DMS153 treated with DMSO at 0.1 percent for 48 hours (cell line): ENCODE data around the gene TMEM8B.

Experiments used
- DNase-seq: peaks from one replicate; lab custom pipeline; 2025; ENCODE audit not compliant: unreplicated experiment; lab: John Stamatoyannopoulos, UW

TMEM8B gene

DNA sequence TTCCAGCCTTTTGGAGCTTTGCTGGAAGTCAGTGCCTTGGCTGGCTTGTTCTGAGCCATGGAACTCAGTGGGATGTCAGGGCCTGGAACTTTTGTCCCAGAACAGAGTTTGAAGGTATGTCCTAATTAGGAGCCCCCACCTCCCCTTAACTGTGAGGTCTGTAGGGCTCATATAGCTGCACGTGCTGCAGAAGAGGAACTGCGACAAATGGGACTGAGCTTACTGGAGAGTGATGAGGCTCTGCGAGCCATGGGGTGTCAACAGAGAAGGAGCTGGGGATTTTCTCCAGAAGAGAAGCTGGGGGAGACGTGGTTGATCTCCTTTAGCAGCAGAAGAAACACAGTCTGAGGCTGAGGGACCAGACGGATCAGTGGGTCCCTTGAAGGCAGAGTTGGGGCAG is 10.9 kb downstream of the TMEM8B start:
- DNase-seq, result no peak

DNA sequence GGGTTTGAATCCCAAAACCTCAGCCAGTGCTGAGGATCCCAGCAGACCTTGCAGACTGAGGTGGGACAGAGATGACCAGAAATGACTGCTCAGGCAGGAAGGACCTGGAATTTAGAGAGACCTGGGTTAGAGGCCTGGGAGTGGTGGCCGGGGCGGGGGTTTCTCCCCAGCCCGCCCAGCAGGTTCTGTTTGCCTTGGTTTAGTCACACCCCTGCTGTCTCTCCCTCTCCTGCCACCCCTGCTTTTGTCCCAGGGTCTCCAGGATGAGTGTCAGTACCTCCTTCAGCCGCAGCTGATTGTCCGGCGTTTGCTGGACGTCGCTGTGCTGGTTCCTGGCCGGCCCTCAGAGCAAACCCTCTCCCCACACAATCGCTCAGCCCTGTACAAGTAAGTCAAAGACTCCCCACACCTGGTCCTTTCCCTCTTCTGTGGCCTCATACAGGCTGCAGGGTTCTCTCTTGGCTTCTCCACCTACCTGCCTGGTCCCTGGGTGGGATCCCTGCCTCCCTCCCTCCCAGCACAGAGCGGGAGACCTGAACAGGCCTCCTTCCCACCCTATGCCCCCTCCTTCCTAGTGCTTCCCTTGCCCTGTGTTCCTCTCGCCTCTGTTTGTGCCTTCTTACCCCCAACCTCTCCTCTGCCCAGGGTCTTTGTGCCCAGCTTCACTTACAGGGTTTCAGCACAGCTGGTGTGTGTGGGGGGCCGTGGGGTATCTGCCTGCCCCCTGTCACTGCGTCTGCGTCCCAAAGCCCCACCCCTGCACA is 12.0 kb downstream of the TMEM8B start:
- DNase-seq, result no peak

DNA sequence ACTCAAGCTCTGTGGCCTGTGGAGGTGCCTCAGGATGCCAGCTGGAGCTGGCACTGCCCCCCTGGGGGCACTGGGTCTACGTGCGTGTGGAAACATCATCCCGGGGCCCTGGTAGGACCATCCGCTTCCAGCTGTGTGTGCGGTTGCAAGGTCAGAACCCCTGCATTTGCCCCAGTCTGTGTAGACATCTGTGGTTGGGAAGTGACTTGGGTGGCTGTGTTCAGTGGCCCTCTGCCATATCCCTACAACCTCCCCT is 12.5 kb downstream of the TMEM8B start:
- DNase-seq, result no peak

- DNase-seq, result no peak
Measured at GRCh38 chr9:35842020-35842745, 13.2 kb downstream of the TMEM8B start.

DNA sequence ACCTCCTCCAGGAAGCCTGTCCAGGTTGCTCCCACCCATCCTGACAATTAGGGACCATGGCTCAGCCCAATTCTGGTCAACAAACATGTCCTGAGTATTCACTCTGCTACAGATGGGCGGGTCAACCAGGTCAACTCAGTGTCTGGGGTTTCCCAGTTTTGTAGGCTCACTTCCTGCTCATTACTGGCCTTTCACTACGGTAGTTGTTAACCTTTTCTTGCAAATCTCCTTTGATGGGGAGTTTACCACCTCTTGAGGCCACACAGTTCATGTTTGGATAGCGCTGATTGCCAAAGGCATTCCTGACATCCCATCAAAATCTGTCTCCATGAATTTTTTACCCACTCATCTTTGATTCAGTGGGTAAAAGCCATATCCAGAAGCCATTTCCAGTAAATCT is 13.8 kb downstream of the TMEM8B start:
- no peak for DNase-seq

DNA sequence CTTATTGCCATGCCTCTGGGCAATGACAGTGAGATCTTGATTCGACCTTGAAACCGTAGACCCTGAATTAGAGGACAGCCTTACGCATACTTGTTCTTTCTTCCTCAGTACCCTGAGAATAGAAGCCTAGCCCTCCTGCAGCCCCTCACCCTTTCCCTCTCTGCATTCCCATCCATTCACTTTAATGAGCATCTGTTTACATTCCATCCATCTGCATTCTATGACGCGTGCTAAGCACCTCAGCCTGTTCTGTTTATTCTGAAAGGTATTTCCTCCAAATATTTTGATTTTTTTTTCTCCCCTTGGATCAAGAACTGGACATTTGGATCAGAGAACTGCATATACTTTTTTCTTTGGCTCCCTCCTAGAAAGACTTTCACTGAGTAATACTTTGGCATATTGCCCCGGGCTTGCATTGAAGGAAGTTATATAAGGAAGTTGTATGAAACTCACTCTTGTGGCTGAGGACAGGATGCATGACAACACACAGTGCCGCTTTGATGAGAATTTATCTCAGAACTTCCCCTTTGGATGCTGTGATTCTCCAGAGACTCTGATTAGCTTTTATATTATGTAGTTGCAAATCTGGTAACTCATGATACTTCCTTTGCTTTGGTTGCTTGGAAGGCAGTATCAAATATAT is 15.7 kb downstream of the TMEM8B start:
- DNase-seq, result no peak

DNA sequence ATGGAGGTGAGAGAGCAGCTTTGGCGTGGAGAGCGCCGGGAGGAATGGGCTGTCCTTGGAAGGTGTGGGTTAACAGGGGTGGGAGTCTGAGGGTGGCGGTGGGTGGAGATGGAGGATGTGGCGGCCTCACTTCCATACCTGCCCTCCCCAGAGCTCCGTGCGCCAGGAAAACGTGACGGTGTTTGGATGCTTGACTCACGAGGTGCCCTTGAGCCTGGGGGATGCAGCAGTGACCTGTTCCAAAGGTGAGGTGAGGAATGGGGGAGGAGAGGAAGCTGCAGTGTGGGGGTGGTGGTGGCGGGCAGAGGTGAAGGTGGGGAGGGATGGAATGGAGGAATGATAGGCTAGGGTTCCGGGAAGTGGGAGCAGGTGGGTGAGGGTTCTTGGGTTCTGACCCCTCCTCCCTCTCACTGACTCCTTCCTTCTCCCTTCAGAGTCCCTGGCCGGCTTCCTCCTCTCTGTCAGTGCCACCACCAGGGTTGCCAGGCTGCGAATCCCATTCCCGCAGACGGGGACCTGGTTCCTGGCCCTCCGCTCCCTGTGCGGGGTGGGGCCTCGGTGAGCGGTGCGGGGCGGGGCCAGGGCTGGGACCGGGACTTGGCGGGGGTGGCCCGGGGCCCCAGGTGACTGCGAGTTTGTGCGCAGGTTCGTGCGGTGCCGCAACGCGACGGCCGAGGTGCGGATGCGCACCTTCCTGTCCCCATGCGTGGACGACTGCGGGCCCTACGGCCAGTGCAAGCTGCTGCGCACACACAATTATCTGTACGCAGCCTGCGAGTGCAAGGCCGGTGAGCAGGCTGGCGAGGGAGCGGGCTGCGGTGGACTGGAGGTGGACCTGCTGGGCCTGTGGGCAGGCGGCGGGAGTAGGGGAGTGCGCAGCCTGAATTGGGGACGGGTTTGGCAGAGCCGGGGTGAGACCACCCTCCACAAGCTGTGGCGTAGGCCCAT is 17.1 kb downstream of the TMEM8B start:
- DNase-seq, result no peak

- DNase-seq, result no peak
Measured at GRCh38 chr9:35847792-35848572, 19.0 kb downstream of the TMEM8B start.

DNA sequence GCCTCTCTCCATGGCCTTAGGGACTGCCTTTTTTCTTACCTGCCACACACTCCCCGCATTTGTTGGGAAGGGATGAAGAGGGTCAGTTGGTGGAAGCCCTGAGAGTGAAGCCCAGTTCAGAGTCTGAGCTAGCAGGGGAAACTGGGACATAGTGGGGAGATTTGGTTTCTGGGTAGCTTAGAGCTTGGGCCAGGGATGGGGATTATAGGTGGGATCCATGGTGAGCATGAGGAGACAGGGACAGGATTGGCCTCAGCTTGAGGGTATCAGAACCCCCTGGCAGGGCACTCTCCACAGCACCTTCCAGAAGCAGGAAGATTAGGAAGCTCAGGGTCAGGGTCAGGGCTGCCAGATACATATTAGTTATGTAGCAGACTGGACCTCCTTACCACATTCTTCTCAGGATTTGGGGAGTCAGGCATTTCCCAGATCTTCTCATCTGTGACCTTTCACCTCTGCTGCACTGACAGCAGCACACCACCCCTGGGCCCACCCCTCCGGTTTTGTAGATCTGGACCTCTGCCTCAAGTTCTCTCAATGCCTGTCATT is 23.3 kb downstream of the TMEM8B start:
- DNase-seq, result no peak

DNA sequence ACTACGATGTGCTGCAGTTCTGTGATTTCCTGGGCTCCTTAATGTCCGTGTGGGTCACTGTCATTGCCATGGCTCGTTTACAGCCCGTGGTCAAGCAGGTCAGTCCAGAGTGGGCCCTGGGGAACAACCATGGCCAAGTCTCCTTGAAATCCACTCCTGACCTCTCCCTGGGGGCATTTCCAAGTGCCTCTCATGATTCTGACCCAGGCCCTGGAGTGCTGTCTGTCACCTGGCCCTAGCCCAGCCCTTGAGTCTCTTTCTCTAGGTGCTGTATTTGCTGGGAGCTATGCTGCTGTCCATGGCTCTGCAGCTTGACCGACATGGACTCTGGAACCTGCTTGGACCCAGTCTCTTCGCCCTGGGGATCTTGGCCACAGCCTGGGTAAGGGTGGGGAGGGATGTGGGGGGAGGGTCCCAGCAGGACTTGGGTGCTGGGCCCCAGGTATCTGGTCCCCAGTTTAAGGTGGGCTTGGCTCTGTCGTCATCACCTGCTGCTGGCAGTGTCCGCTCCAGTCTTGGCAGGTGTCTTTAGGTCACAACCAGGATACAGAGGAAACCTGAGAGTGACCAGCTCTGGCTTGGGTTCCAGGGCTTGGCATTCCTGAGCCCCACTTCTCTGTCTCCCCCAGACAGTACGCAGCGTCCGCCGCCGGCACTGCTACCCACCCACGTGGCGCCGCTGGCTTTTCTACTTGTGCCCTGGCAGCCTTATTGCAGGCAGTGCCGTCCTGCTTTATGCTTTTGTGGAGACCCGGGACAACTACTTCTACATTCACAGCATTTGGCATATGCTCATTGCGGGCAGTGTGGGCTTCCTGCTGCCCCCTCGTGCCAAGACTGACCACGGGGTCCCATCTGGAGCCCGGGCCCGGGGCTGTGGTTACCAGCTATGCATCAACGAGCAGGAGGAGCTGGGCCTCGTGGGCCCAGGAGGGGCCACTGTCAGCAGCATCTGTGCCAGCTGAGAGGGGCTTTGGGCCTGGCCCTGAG is 24.1 kb downstream of the TMEM8B start:
- no peak for DNase-seq

- no peak for DNase-seq
Measured at GRCh38 chr9:35854091-35854762, 25.2 kb downstream of the TMEM8B start.

DNA sequence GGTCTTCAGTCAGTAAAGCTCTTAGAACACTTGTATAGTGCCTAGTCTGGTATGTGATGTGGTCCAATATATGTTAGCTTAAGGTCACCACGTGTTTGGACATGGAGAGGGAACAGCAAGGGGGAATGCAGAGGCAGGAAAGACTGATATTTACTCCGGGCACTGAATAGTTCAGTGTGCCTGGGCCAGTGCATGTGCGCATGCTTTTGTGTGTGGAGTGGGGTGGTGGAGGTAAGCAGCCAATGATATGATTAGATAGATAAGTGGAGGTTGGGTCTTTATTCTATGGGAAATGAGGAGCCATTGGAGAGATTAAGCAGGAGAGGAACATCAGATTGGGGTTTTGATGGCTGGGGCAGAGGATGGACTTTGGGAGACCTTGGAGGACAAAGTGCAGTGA is 27.2 kb downstream of the TMEM8B start:
- DNase-seq, result no peak

- no peak for DNase-seq
Measured at GRCh38 chr9:35856882-35857281, 27.9 kb downstream of the TMEM8B start.

GRCh38 chr9:35858458-35858857 is 29.4 kb downstream of the TMEM8B start:
- no peak for DNase-seq

DNA sequence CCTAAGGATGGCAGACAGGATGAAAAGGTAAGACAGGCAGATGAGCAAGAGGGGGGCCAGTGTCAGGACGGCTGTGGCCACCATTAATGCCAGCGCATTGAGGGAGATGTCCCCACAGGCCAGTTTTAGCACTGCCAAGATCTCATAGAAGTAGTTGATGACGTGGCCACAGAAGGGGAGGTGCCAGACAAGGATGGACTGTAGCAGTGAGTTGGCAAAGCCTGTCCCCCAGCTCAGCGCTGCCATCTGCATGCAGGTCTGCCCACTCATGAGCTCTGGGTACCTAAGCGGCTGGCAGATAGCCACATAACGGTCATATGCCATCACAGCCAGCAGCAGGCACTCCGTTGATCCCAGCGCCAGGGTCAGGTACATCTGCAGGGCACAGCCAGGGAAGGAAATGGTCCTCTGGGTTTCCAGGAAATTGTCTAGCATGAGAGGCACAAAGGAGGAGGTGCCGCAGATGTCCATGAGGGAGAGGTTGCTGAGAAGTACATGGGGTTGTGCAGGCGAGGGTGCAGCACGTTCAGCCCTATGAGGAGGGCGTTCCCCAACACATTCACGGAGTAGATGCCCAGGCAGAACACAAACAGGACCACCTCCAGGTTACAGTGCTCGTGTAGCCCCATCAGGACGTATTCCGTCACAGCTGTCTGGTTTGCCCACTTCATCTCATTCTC is 30.4 kb downstream of the TMEM8B start:
- DNase-seq, result no peak

DNA sequence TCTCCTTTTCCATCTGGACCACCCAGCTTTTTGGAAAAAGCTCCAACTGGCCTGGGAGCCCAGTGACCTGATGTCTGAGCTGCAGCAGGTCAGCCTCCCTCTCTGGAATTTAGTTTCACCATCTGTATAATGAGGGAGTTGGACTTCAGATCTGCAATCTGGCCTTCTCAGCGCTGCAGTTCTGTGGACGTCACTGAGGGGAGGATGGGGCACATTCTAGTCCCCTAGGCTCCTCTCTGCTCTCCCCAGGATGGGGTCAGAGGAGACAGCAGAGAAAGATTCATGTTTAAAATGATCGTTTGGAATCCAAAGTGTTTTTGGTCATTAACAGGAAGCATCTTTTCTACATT is 30.9 kb downstream of the TMEM8B start:
- no peak for DNase-seq

GRCh38 chr9:35861161-35861897 is 32.3 kb downstream of the TMEM8B start:
- DNase-seq, result no peak
